Spinal cord (tissue), 10 donors: ENCODE results near the gene ZIC4. TPM values are rescaled to one million over a fixed set of nuclear protein-coding genes. Genes with fewer than 3 reads are reported as not detected.
A peak's percentile ranks its signal among the peaks of the same experiment; 100 is the strongest.

ENCODE experiments used
- DNase-seq, 6 donors: peaks; one replicate each; pipeline versions ENCODE4 v3.0.0 to v3.0.0-alpha.2; 2013 to 2015; ENCODE audit warnings: low spot score in 6 of 6, low read depth in 4 of 6
- H3K27ac ChIP-seq: one replicate; pipeline ENCODE4 v1.5.1; 2013; ENCODE audit warnings: low read depth, low read length, control low read depth
- H3K27me3 ChIP-seq: one replicate; pipeline ENCODE4 v1.6.1; 2013; ENCODE audit warnings: low read length; ENCODE audit not compliant: control insufficient read depth, insufficient read depth
- H3K36me3 ChIP-seq: one replicate; pipeline ENCODE4 v1.6.1; 2013; ENCODE audit warnings: low read length; ENCODE audit not compliant: control insufficient read depth, insufficient read depth
- H3K4me1 ChIP-seq: one replicate; pipeline ENCODE4 v1.6.1; 2013; ENCODE audit warnings: low read length; ENCODE audit not compliant: control insufficient read depth, insufficient read depth
- H3K4me3 ChIP-seq: one replicate; pipeline ENCODE4 v1.5.1; 2013; ENCODE audit warnings: low read depth, low read length, control low read depth
- H3K9me3 ChIP-seq: one replicate; pipeline ENCODE4 v1.6.1; 2013; ENCODE audit warnings: low read length; ENCODE audit not compliant: control insufficient read depth, insufficient read depth
- WGBS: methylation state at CpG from one replicate; pipeline ENCODE4 v1.1.5; 2013; ENCODE audit warnings: missing lambda C conversion rate; ENCODE audit not compliant: insufficient coverage; 5-methylcytosine and 5-hydroxymethylcytosine counted together
- polyA plus RNA-seq, 2 donors: library from polyadenylated mRNA; unstranded; fragments of 120-200 nt; gene quantifications; one replicate each; pipeline ENCODE4 v1.2.1, GENCODE V29; 2013; ENCODE audit not compliant: insufficient read length in 2 of 2
- total RNA-seq, 2 donors: library from RNA; depleted of rRNA in 1 of 2; stranded (reverse); fragments of 120-200 nt in 1 of 2; fragments of >200 nt in 1 of 2; gene quantifications; one replicate each; pipeline versions ENCODE4 v1.2.3 to v1.2.4, GENCODE V29; 2013 to 2014
- donor health status: healthy.

Gene ZIC4
- total and polyA plus RNA-seq, 4 donors, result 12.2 to 33.0 (median 26.0) TPM

DNA sequence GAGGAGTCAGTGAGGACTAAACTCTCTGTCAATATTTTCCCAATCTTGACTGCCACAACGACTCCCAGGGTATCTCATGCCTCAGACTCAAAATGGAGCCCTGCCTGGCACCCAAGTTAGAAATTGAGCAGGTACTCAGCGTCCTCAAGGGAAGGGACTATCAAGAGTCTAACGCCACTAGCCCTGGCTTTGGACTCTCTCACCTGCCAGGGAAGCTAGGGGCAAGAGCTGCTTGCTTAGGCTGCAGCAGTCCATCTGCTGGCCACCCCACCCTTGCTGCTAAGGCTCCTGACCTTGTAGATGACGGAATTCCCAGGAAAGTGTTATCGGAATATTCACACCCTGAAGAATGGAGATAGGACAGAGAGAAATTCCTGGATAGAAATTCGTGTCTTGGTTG lies 33.0 kb downstream of the ZIC4 start:
- H3K27me3 ChIP-seq, result peaks cover 95% of the 10 kb centered on the region
- no peak for DNase-seq
- H3K4me1 ChIP-seq, result peaks cover 8% of the 10 kb centered on the region
- H3K27ac ChIP-seq, result no peak overlapping the region
- no peak overlapping the region for H3K4me3 ChIP-seq
- 51% methylated on average over 6 of the region's 6 CpGs for WGBS
- H3K9me3 ChIP-seq, result no peaks in the 10 kb centered on the region
- no peaks in the 10 kb centered on the region for H3K36me3 ChIP-seq

GRCh38 chr3:147372525-147373027 lies 33.8 kb downstream of the ZIC4 start:
- no peaks in the 10 kb centered on the region for H3K36me3 ChIP-seq
- 16% methylated on average over 6 of the region's 17 CpGs for WGBS
- H3K4me1 ChIP-seq, result peaks cover under 1% of the 10 kb centered on the region
- H3K27ac ChIP-seq, result peak overlapping the region; percentile 6
- DNase-seq, result no peak
- peaks cover 95% of the 10 kb centered on the region for H3K27me3 ChIP-seq
- H3K9me3 ChIP-seq, result no peaks in the 10 kb centered on the region
- H3K4me3 ChIP-seq, result no peak overlapping the region

- DNase-seq, result no peak
- Histone ChIP-seq H3K9me3 (no peaks in the 10 kb centered on the region), H3K27me3 (peaks cover 95% of the 10 kb centered on the region), H3K36me3 (no peaks in the 10 kb centered on the region), H3K4me3 (no peak overlapping the region), H3K4me1 (no peaks in the 10 kb centered on the region), H3K27ac (peak overlapping the region; percentile 42)
- WGBS, result 73% methylated on average over 1 of the region's 7 CpGs
Measured at GRCh38 chr3:147371771-147372340, 34.5 kb downstream of the ZIC4 start.

DNA sequence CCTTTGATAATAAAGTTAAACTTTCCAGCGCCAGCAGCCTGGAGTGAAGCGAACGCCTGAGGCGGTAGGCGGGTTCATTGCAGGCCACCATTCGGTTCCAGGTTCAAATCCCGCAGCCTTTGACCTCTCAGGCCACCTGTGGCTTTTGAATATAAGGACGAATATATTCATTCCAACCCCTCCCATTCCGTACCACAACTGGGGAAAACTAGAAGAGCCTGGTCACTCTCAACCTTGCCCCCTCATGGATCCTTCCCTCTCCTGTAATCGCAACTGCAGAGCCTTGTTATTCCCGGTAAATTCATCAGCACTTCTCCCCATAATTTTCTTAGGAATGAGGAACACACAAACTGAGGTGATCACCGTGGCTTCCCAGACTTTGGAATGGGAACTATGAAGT lies 35.2 kb downstream of the ZIC4 start:
- H3K27ac ChIP-seq, result peak overlapping the region; percentile 87
- no peaks in the 10 kb centered on the region for H3K4me1 ChIP-seq
- DNase-seq, result no peak
- WGBS, result 35% methylated on average over 10 of the region's 12 CpGs
- H3K36me3 ChIP-seq, result no peaks in the 10 kb centered on the region
- H3K9me3 ChIP-seq, result no peaks in the 10 kb centered on the region
- H3K4me3 ChIP-seq, result peak overlapping the region; percentile 44
- peaks cover 92% of the 10 kb centered on the region for H3K27me3 ChIP-seq

GRCh38 chr3:147370349-147370748 lies 36.0 kb downstream of the ZIC4 start:
- Histone ChIP-seq H3K9me3 (no peaks in the 10 kb centered on the region), H3K27me3 (peaks cover 91% of the 10 kb centered on the region), H3K27ac (peak overlapping the region; percentile 87), H3K36me3 (no peaks in the 10 kb centered on the region), H3K4me1 (no peaks in the 10 kb centered on the region), H3K4me3 (peak overlapping the region; percentile 44)
- 10% methylated on average over 14 of the region's 19 CpGs for WGBS
- DNase-seq, result peak in 2 of 6 donors; percentile 50 to 56

DNA sequence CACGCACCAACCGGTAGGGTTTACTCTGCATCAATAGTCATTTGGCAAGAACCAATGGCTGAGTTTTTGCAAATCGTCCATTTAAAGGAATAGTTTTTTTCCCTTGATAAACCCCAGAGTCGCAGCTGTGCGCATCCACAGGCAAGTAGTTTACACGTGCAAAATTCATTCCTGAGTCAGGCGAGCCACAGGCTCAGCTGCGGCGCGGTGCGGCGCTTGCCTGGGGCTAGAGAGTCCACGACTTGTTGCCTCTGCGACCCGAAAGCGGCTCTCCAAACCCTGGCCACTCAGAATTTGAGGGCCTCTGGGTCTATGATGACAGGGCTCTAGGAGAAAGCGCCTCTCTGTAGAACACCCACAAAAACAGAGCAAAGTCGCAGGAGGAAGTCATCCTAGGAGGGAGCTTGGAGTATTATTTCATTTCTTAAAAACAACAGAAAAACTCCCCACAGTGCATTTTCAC lies 36.7 kb downstream of the ZIC4 start:
- H3K27ac ChIP-seq, result peak overlapping the region; percentile 87
- H3K36me3 ChIP-seq, result no peaks in the 10 kb centered on the region
- no peaks in the 10 kb centered on the region for H3K4me1 ChIP-seq
- peak in 1 of 6 donors; percentile 86 for DNase-seq
- H3K4me3 ChIP-seq, result peak overlapping the region; percentile 44
- peaks cover 91% of the 10 kb centered on the region for H3K27me3 ChIP-seq
- no peaks in the 10 kb centered on the region for H3K9me3 ChIP-seq
- 2% methylated on average over 14 of the region's 18 CpGs for WGBS

- Histone ChIP-seq H3K27me3 (peaks cover 91% of the 10 kb centered on the region), H3K27ac (peak overlapping the region; percentile 87), H3K4me1 (no peaks in the 10 kb centered on the region), H3K4me3 (peak overlapping the region; percentile 44), H3K36me3 (no peaks in the 10 kb centered on the region), H3K9me3 (no peaks in the 10 kb centered on the region)
- DNase-seq, result peak in 1 of 6 donors; percentile 69
- 0% methylated on average over 1 of the region's 13 CpGs for WGBS
Measured at GRCh38 chr3:147369231-147369630, 37.1 kb downstream of the ZIC4 start.

GRCh38 chr3:147368561-147369221 lies 37.7 kb downstream of the ZIC4 start:
- peak in 2 of 6 donors; percentile 45 to 78 for DNase-seq
- H3K27ac ChIP-seq, result peak overlapping the region; percentile 87

DNA sequence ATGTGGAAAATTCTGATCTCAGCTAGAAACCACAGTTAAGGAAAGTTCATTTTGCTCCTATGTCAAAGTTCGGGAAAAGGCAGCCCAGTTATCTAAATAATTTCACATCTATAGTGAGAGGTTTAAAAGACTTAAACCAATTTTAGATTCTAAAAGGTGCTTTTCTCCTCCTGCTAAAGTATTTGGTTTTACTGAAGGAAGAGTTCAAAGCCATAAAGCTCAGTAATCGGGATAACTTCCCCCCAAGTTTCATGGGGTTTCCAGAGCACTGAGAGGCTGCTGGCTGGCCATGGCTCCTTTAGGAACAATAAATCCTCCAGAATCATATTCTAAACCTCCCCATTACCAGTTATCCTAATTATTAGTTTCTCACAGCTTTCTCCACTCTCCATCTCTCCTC lies 38.2 kb downstream of the ZIC4 start:
- peak overlapping the region; percentile 87 for H3K27ac ChIP-seq
- no peaks in the 10 kb centered on the region for H3K36me3 ChIP-seq
- no peak for DNase-seq
- WGBS, result 0% methylated on average over 1 of the region's 2 CpGs
- no peaks in the 10 kb centered on the region for H3K4me1 ChIP-seq
- peak overlapping the region; percentile 44 for H3K4me3 ChIP-seq
- H3K27me3 ChIP-seq, result peaks cover 89% of the 10 kb centered on the region
- no peaks in the 10 kb centered on the region for H3K9me3 ChIP-seq

More at GRCh38 chr3:147368561-147369221, 37.7 kb downstream of the ZIC4 start:
- no peaks in the 10 kb centered on the region for H3K36me3 ChIP-seq
- no peaks in the 10 kb centered on the region for H3K9me3 ChIP-seq
- peak overlapping the region; percentile 44 for H3K4me3 ChIP-seq
- 13% methylated on average over 12 of the region's 16 CpGs for WGBS
- H3K4me1 ChIP-seq, result no peaks in the 10 kb centered on the region
- H3K27me3 ChIP-seq, result peaks cover 90% of the 10 kb centered on the region

- Histone ChIP-seq H3K27me3 (peaks cover 85% of the 10 kb centered on the region), H3K4me3 (peak overlapping the region; percentile 44), H3K9me3 (no peaks in the 10 kb centered on the region), H3K36me3 (no peaks in the 10 kb centered on the region), H3K27ac (peak overlapping the region; percentile 87), H3K4me1 (no peaks in the 10 kb centered on the region)
- no peak for DNase-seq
- no CpG with 5 or more reads among the region's 1 CpG for WGBS
Measured at GRCh38 chr3:147367676-147368075, 38.7 kb downstream of the ZIC4 start.
